ENCODE results near the gene ADGRD1. TPM values are rescaled to one million over a fixed set of nuclear protein-coding genes. Genes with fewer than 3 reads are reported as not detected.
A peak's percentile ranks its signal among the peaks of the same experiment; 100 is the strongest.
"Not testable (repeated sequence)": the region's sequence is repeated elsewhere in the genome, so short reads cannot be mapped to it uniquely, and the experiment has no call there.

The ADGRD1 gene
- total RNA-seq = 1.0 and 1.5 TPM in 2 replicates
- long read RNA-seq, partial matches to known transcripts = 0 of 1 reads
- long read RNA-seq, other reads (novel, unspliced or antisense) = 1 of 1 reads

- Mint-ChIP-seq H3K36me3 (ENCODE audit: unreplicated experiment) (no peaks in the 10 kb centered on the region), H3K4me1 (ENCODE audit: unreplicated experiment) (peaks cover 15% of the 10 kb centered on the region), H3K9me3 (ENCODE audit: unreplicated experiment) (no peaks in the 10 kb centered on the region), H3K4me3 (ENCODE audit: unreplicated experiment) (peak within 1 kb of the TSS; percentile 70), H3K27me3 (ENCODE audit: unreplicated experiment) (peaks cover 8% of the 10 kb centered on the region), H3K27ac (ENCODE audit: unreplicated experiment) (peak within 1 kb of the TSS; percentile 60)
- peak; percentile 77 for DNase-seq (ENCODE audit: extremely low spot score, unreplicated experiment)
- no peak for TF ChIP-seq CTCF (IDR thresholded peaks at IDR 0.05)
Observed at GRCh38 chr12:130953771-130954543, at the start of gene ADGRD1. TSS of gene ADGRD1 (plus strand) at chr12:130953907. CDS start at chr12:130954466, 559 bp downstream.

GRCh38 chr12:130904064-130904463, 49.6 kb upstream of the ADGRD1 start:
- no peak for TF ChIP-seq CTCF (IDR thresholded peaks at IDR 0.05)
- H3K4me1 Mint-ChIP-seq (ENCODE audit: unreplicated experiment) = no peaks in the 10 kb centered on the region
- no peaks in the 10 kb centered on the region for H3K36me3 Mint-ChIP-seq (ENCODE audit: unreplicated experiment)
- no peak for DNase-seq (ENCODE audit: extremely low spot score, unreplicated experiment)
- no peak overlapping the region for H3K27ac Mint-ChIP-seq (ENCODE audit: unreplicated experiment)
- peaks cover 13% of the 10 kb centered on the region for H3K27me3 Mint-ChIP-seq (ENCODE audit: unreplicated experiment)
- no peak overlapping the region for H3K4me3 Mint-ChIP-seq (ENCODE audit: unreplicated experiment)
- no peaks in the 10 kb centered on the region for H3K9me3 Mint-ChIP-seq (ENCODE audit: unreplicated experiment)

GRCh38 chr12:130904936-130905455, 48.7 kb upstream of the ADGRD1 start:
- peak; percentile 51 for DNase-seq (ENCODE audit: extremely low spot score, unreplicated experiment)
- not testable (repeated sequence) for H3K9me3 Mint-ChIP-seq (ENCODE audit: unreplicated experiment)

GRCh38 chr12:130909111-130909510, 44.6 kb upstream of the ADGRD1 start:
- no peak for TF ChIP-seq CTCF (IDR thresholded peaks at IDR 0.05)
- H3K27ac Mint-ChIP-seq (ENCODE audit: unreplicated experiment) = no peak overlapping the region
- H3K4me1 Mint-ChIP-seq (ENCODE audit: unreplicated experiment) = no peaks in the 10 kb centered on the region
- H3K9me3 Mint-ChIP-seq (ENCODE audit: unreplicated experiment) = peaks cover 26% of the 10 kb centered on the region
- H3K27me3 Mint-ChIP-seq (ENCODE audit: unreplicated experiment) = peaks cover 4% of the 10 kb centered on the region
- no peaks in the 10 kb centered on the region for H3K36me3 Mint-ChIP-seq (ENCODE audit: unreplicated experiment)
- DNase-seq (ENCODE audit: extremely low spot score, unreplicated experiment) = peak; percentile 72
- no peak overlapping the region for H3K4me3 Mint-ChIP-seq (ENCODE audit: unreplicated experiment)

More at GRCh38 chr12:130904936-130905455, 48.7 kb upstream of the ADGRD1 start:
- not testable (repeated sequence) for H3K36me3 Mint-ChIP-seq (ENCODE audit: unreplicated experiment); H3K27ac Mint-ChIP-seq (ENCODE audit: unreplicated experiment); H3K4me1 Mint-ChIP-seq (ENCODE audit: unreplicated experiment); H3K4me3 Mint-ChIP-seq (ENCODE audit: unreplicated experiment)
- peaks cover 13% of the 10 kb centered on the region for H3K27me3 Mint-ChIP-seq (ENCODE audit: unreplicated experiment)

GRCh38 chr12:130911193-130911592, 42.5 kb upstream of the ADGRD1 start:
- H3K4me1 Mint-ChIP-seq (ENCODE audit: unreplicated experiment) = no peaks in the 10 kb centered on the region
- peaks cover 15% of the 10 kb centered on the region for H3K27me3 Mint-ChIP-seq (ENCODE audit: unreplicated experiment)
- peaks cover 26% of the 10 kb centered on the region for H3K9me3 Mint-ChIP-seq (ENCODE audit: unreplicated experiment)
- H3K27ac Mint-ChIP-seq (ENCODE audit: unreplicated experiment) = no peak overlapping the region
- TF ChIP-seq CTCF (IDR thresholded peaks at IDR 0.05) = no peak
- H3K36me3 Mint-ChIP-seq (ENCODE audit: unreplicated experiment) = no peaks in the 10 kb centered on the region
- DNase-seq (ENCODE audit: extremely low spot score, unreplicated experiment) = no peak
- H3K4me3 Mint-ChIP-seq (ENCODE audit: unreplicated experiment) = no peak overlapping the region

All from osteocyte (in vitro differentiated cells).